KOPT-K1 (cell line): ENCODE results near the gene KRT24.
"Not testable (repeated sequence)": the region's sequence is repeated elsewhere in the genome, so short reads cannot be mapped to it uniquely, and the experiment has no call there.

Experiments
- H3K27ac ChIP-seq: fragments of 200-600 bp; sonication (generic); 2 replicates; pipeline ENCODE4 v1.5.1; 2016; ENCODE audit warnings: antibody characterized with exemption, mild to moderate bottlenecking, low read depth, low read length; ENCODE audit not compliant: poor library complexity, severe bottlenecking
- H3K36me3 ChIP-seq: fragments of 200-600 bp; sonication (generic); 2 replicates; pipeline ENCODE4 v1.5.1; 2017; ENCODE audit warnings: antibody characterized with exemption, mild to moderate bottlenecking, low read length, moderate library complexity; ENCODE audit not compliant: insufficient read depth
- H3K9me3 ChIP-seq: fragments of 200-600 bp; sonication (generic); 2 replicates; pipeline ENCODE4 v1.5.1; 2017; ENCODE audit warnings: antibody characterized with exemption, low read length, mild to moderate bottlenecking; ENCODE audit not compliant: insufficient read depth, poor library complexity, severe bottlenecking

Gene KRT24

GRCh38 chr17:40703652-40704051, at the start of gene KRT24:
TSS of gene KRT24 (minus strand) at chr17:40703752. CDS start at chr17:40703693, 59 bp downstream.
- Histone ChIP-seq H3K27ac (no peak within 1 kb of the TSS), H3K36me3 (no peaks in the 10 kb centered on the region), H3K9me3 (no peaks in the 10 kb centered on the region)

GRCh38 chr17:40751065-40751464, 47.5 kb upstream of the KRT24 start:
- H3K27ac ChIP-seq: no peak overlapping the region
- peaks cover 4% of the 10 kb centered on the region for H3K9me3 ChIP-seq
- H3K36me3 ChIP-seq: no peaks in the 10 kb centered on the region

- H3K36me3 ChIP-seq: no peaks in the 10 kb centered on the region
- H3K9me3 ChIP-seq: peaks cover 4% of the 10 kb centered on the region
- no peak overlapping the region for H3K27ac ChIP-seq
Measured at GRCh38 chr17:40750391-40750790, 46.8 kb upstream of the KRT24 start.

GRCh38 chr17:40748666-40749065, 45.1 kb upstream of the KRT24 start:
- H3K9me3 ChIP-seq, H3K27ac ChIP-seq, H3K36me3 ChIP-seq: not testable (repeated sequence)

GRCh38 chr17:40738553-40738952, 35.0 kb upstream of the KRT24 start:
- Histone ChIP-seq H3K36me3 (no peaks in the 10 kb centered on the region), H3K9me3 (peaks cover 32% of the 10 kb centered on the region), H3K27ac (no peak overlapping the region)

GRCh38 chr17:40735016-40735415, 31.5 kb upstream of the KRT24 start:
- Histone ChIP-seq H3K9me3 (peaks cover 11% of the 10 kb centered on the region), H3K36me3 (no peaks in the 10 kb centered on the region), H3K27ac (no peak overlapping the region)

- H3K27ac ChIP-seq: no peak overlapping the region
- H3K36me3 ChIP-seq: no peaks in the 10 kb centered on the region
Measured at GRCh38 chr17:40734018-40734417, 30.5 kb upstream of the KRT24 start.

GRCh38 chr17:40730970-40731369, 27.4 kb upstream of the KRT24 start:
- H3K36me3 ChIP-seq: no peaks in the 10 kb centered on the region
- no peak overlapping the region for H3K27ac ChIP-seq
- H3K9me3 ChIP-seq: peaks cover 11% of the 10 kb centered on the region

More at GRCh38 chr17:40734018-40734417, 30.5 kb upstream of the KRT24 start:
- peaks cover 11% of the 10 kb centered on the region for H3K9me3 ChIP-seq

GRCh38 chr17:40727447-40728231, 24.1 kb upstream of the KRT24 start:
- Histone ChIP-seq H3K36me3 (no peaks in the 10 kb centered on the region), H3K9me3 (no peaks in the 10 kb centered on the region), H3K27ac (no peak overlapping the region)

- Histone ChIP-seq H3K27ac (no peak overlapping the region), H3K9me3 (no peaks in the 10 kb centered on the region), H3K36me3 (no peaks in the 10 kb centered on the region)
Measured at GRCh38 chr17:40726919-40727318, 23.4 kb upstream of the KRT24 start.

GRCh38 chr17:40724656-40725055, 21.1 kb upstream of the KRT24 start:
- H3K36me3 ChIP-seq: no peaks in the 10 kb centered on the region
- no peak overlapping the region for H3K27ac ChIP-seq
- no peaks in the 10 kb centered on the region for H3K9me3 ChIP-seq

GRCh38 chr17:40722241-40722640, 18.7 kb upstream of the KRT24 start:
- Histone ChIP-seq H3K36me3 (no peaks in the 10 kb centered on the region), H3K9me3 (no peaks in the 10 kb centered on the region), H3K27ac (no peak overlapping the region)

- Histone ChIP-seq H3K36me3 (no peaks in the 10 kb centered on the region), H3K9me3 (no peaks in the 10 kb centered on the region), H3K27ac (no peak overlapping the region)
Measured at GRCh38 chr17:40720899-40721298, 17.3 kb upstream of the KRT24 start.

- H3K27ac ChIP-seq: no peak overlapping the region
- H3K9me3 ChIP-seq: no peaks in the 10 kb centered on the region
- H3K36me3 ChIP-seq: no peaks in the 10 kb centered on the region
Measured at GRCh38 chr17:40718930-40719329, 15.4 kb upstream of the KRT24 start.

- Histone ChIP-seq H3K36me3 (no peaks in the 10 kb centered on the region), H3K27ac (no peak overlapping the region), H3K9me3 (no peaks in the 10 kb centered on the region)
Measured at GRCh38 chr17:40717776-40718175, 14.2 kb upstream of the KRT24 start.

- Histone ChIP-seq H3K9me3 (no peaks in the 10 kb centered on the region), H3K36me3 (no peaks in the 10 kb centered on the region), H3K27ac (no peak overlapping the region)
Measured at GRCh38 chr17:40714473-40714872, 10.9 kb upstream of the KRT24 start.
